ENCODE results near the gene ZNF320. TPM values are rescaled to one million over a fixed set of nuclear protein-coding genes. Genes with fewer than 3 reads are reported as not detected.
A peak's percentile ranks its signal among the peaks of the same experiment; 100 is the strongest.

Gene ZNF320
- total and polyA plus RNA-seq, 9 of the 15 experiments (the other 6 are each of a cell fraction or from before 2014, with no cell fraction given) = 5.4 to 25.6 (median 11.7) TPM

DNA sequence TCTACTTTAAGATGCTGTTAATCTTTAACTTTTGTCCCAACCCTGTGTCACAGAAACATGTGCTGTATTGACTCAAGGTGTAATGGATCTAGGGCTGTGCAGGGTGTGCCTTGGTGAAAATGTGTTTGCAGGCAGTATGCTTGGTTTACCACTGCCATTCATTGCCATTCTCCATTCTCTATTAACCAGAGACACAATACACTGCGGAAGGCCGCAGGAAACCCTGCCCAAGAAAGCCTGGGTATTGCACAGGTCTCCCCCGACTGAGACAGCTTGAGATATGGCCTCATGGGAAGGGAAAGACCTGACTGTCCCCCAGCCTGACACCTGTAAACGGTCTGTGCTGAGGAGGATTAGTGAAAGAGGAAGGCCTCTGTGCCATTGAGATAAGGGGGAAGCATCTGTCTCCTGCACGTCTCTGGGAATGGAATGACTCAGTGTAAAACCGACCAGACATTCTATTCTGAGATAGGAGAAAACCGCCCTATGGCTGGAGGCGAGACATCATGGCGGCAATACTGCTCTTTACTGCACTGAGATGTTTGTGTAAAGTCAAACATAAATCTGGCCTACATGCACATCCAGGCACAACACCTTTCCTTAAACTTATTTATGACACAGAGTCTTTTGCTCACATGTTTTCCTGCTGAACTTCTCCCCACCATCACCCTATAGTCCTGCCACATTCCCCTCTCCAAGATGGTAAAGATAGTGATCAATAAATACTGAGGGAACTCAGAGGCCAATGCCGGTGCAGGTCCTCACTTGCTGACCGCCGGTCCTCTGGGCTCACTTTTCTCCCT lies 38.9 kb upstream of the ZNF320 start (continued):
- peak; percentile 7 for TF ChIP-seq ASH1L (IDR thresholded peaks at IDR 0.05; ENCODE audit: borderline replicate concordance, low read depth, partially characterized antibody)
- TF ChIP-seq, protein P1, sequence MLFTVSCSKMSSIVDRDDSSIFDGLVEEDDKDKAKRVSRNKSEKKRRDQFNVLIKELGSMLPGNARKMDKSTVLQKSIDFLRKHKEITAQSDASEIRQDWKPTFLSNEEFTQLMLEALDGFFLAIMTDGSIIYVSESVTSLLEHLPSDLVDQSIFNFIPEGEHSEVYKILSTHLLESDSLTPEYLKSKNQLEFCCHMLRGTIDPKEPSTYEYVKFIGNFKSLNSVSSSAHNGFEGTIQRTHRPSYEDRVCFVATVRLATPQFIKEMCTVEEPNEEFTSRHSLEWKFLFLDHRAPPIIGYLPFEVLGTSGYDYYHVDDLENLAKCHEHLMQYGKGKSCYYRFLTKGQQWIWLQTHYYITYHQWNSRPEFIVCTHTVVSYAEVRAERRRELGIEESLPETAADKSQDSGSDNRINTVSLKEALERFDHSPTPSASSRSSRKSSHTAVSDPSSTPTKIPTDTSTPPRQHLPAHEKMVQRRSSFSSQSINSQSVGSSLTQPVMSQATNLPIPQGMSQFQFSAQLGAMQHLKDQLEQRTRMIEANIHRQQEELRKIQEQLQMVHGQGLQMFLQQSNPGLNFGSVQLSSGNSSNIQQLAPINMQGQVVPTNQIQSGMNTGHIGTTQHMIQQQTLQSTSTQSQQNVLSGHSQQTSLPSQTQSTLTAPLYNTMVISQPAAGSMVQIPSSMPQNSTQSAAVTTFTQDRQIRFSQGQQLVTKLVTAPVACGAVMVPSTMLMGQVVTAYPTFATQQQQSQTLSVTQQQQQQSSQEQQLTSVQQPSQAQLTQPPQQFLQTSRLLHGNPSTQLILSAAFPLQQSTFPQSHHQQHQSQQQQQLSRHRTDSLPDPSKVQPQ (CRISPR knock-in tag; IDR thresholded peaks at IDR 0.05; ENCODE audit: borderline replicate concordance) = peak; percentile 52; the same call in 1 of the 2 replicates
- TF ChIP-seq ZNF444 (CRISPR knock-in tag; IDR thresholded peaks at IDR 0.05) = peak; percentile 30; the same call in 1 of the 2 replicates
- TF ChIP-seq OTX1 (CRISPR knock-in tag; IDR thresholded peaks at IDR 0.05) = peak; percentile 85
- no peak for TF ChIP-seq ZNF507 (tag; conservative IDR thresholded peaks at IDR 0.05)
- peak in 1 of 2 experiments; percentile 75; a peak in 2 of 4 replicates for TF ChIP-seq HDAC1 (IDR thresholded peaks at IDR 0.05)
- TF ChIP-seq ZNF232 (CRISPR knock-in tag; IDR thresholded peaks at IDR 0.05) = no peak
- TF ChIP-seq ATF7 (IDR thresholded peaks at IDR 0.05) = peak; percentile 86
- no peak for TF ChIP-seq RFX5 (IDR thresholded peaks at IDR 0.05; ENCODE audit: low read depth, low read length)
- peak; percentile 90; the same call in 1 of the 2 replicates for TF ChIP-seq NCOA1 (IDR thresholded peaks at IDR 0.05; ENCODE audit: low read depth)
- TF ChIP-seq, protein P2, sequence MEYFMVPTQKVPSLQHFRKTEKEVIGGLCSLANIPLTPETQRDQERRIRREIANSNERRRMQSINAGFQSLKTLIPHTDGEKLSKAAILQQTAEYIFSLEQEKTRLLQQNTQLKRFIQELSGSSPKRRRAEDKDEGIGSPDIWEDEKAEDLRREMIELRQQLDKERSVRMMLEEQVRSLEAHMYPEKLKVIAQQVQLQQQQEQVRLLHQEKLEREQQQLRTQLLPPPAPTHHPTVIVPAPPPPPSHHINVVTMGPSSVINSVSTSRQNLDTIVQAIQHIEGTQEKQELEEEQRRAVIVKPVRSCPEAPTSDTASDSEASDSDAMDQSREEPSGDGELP (CRISPR knock-in tag; IDR thresholded peaks at IDR 0.05; ENCODE audit: borderline replicate concordance) = peak; percentile 86
- TF ChIP-seq KDM1A (IDR thresholded peaks at IDR 0.05) = peak; percentile 94 to 95
- TF ChIP-seq MTA2 (IDR thresholded peaks at IDR 0.05; ENCODE audit: low read depth) = peak; percentile 97
- peak; percentile 70 for TF ChIP-seq KHSRP (IDR thresholded peaks at IDR 0.05)
- no peak for TF ChIP-seq ETS2 (tag; IDR thresholded peaks at IDR 0.05; ENCODE audit: borderline replicate concordance, poor library complexity, severe bottlenecking)
- peak; percentile 43 for TF ChIP-seq RBBP5 (IDR thresholded peaks at IDR 0.05; ENCODE audit: borderline replicate concordance, insufficient read depth, low read length, poor library complexity, severe bottlenecking)
- TF ChIP-seq, protein P3, sequence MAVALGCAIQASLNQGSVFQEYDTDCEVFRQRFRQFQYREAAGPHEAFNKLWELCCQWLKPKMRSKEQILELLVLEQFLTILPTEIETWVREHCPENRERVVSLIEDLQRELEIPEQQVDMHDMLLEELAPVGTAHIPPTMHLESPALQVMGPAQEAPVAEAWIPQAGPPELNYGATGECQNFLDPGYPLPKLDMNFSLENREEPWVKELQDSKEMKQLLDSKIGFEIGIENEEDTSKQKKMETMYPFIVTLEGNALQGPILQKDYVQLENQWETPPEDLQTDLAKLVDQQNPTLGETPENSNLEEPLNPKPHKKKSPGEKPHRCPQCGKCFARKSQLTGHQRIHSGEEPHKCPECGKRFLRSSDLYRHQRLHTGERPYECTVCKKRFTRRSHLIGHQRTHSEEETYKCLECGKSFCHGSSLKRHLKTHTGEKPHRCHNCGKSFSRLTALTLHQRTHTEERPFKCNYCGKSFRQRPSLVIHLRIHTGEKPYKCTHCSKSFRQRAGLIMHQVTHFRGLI (CRISPR knock-in tag; IDR thresholded peaks at IDR 0.05) = no peak; the same call in 1 of the 2 replicates
- TF ChIP-seq, protein P4, sequence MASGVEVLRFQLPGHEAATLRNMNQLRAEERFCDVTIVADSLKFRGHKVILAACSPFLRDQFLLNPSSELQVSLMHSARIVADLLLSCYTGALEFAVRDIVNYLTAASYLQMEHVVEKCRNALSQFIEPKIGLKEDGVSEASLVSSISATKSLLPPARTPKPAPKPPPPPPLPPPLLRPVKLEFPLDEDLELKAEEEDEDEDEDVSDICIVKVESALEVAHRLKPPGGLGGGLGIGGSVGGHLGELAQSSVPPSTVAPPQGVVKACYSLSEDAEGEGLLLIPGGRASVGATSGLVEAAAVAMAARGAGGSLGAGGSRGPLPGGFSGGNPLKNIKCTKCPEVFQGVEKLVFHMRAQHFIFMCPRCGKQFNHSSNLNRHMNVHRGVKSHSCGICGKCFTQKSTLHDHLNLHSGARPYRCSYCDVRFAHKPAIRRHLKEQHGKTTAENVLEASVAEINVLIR (CRISPR knock-in tag; IDR thresholded peaks at IDR 0.05) = no peak
- peak; percentile 57 for TF ChIP-seq NFRKB (IDR thresholded peaks at IDR 0.05; ENCODE audit: low read depth)
- TF ChIP-seq SPI1 (IDR thresholded peaks at IDR 0.05; ENCODE audit: borderline replicate concordance, low read depth, low read length) = peak; percentile 97
- peak; percentile 92 for TF ChIP-seq ZNF589 (CRISPR knock-in tag; IDR thresholded peaks at IDR 0.05; ENCODE audit: low read depth)
- TF ChIP-seq MAFK (IDR thresholded peaks at IDR 0.05; ENCODE audit: low read length) = peak; percentile 80
- peak; percentile 100 for TF ChIP-seq CBFA2T2 (conservative IDR thresholded peaks at IDR 0.05)

Data from K562 (cell line).